ENCODE results near the gene FBXO34.
"Not testable (repeated sequence)": the region's sequence is repeated elsewhere in the genome, so short reads cannot be mapped to it uniquely, and the experiment has no call there.

FBXO34 gene

GRCh38 chr14:55303691-55304145, 32.5 kb downstream of the FBXO34 start:
- 100% methylated on average over 1 of the region's 2 CpGs for WGBS (ENCODE audit: extremely low coverage, insufficient coverage, low lambda C conversion rate)
- Histone ChIP-seq H3K36me3 (ENCODE audit: control insufficient read depth, insufficient read depth, low read length) (no peaks in the 10 kb centered on the region), H3K56ac (ENCODE audit: low read length) (no peak overlapping the region), H3K4me3 (ENCODE audit: low read length) (no peak overlapping the region), H3K4ac (ENCODE audit: low read depth, low read length) (no peak overlapping the region), H3K4me1 (ENCODE audit: control insufficient read depth, low read depth, low read length) (peaks cover 13% of the 10 kb centered on the region), H4K8ac (ENCODE audit: low read depth, low read length) (no peak overlapping the region), H3K4me2 (ENCODE audit: low read length) (no peak overlapping the region), H3K79me1 (ENCODE audit: low read length) (peaks cover 14% of the 10 kb centered on the region), H2BK5ac (ENCODE audit: low read length) (no peak overlapping the region), H2AK5ac (ENCODE audit: low read length) (no peak overlapping the region), H3K23ac (ENCODE audit: low read length) (no peak overlapping the region), H2BK15ac (replicated peaks; ENCODE audit: low read depth) (no peak overlapping the region), H2BK120ac (ENCODE audit: low read depth, low read length) (no peak overlapping the region), H3K27ac (ENCODE audit: low read depth, low read length) (no peak overlapping the region), H3K18ac (ENCODE audit: low read length) (no peak overlapping the region), H4K5ac (ENCODE audit: low read length) (no peak overlapping the region), H3K79me2 (ENCODE audit: control insufficient read depth, insufficient read depth, low read length) (peaks cover 19% of the 10 kb centered on the region), H3K27me3 (ENCODE audit: insufficient read depth, low read length, poor library complexity) (no peaks in the 10 kb centered on the region), H3K9ac (ENCODE audit: low read length) (no peak overlapping the region)
- DNase-seq: no peak

- Histone ChIP-seq H3K79me2 (ENCODE audit: control insufficient read depth, insufficient read depth, low read length) (peaks cover 16% of the 10 kb centered on the region), H3K4me1 (ENCODE audit: control insufficient read depth, low read depth, low read length) (peaks cover 12% of the 10 kb centered on the region), H3K56ac (ENCODE audit: low read length) (no peak overlapping the region), H3K4me3 (ENCODE audit: low read length) (no peak overlapping the region), H2AK5ac (ENCODE audit: low read length) (no peak overlapping the region), H3K79me1 (ENCODE audit: low read length) (peaks cover 10% of the 10 kb centered on the region), H4K8ac (ENCODE audit: low read depth, low read length) (no peak overlapping the region), H3K18ac (ENCODE audit: low read length) (no peak overlapping the region), H2BK120ac (ENCODE audit: low read depth, low read length) (no peak overlapping the region), H3K9ac (ENCODE audit: low read length) (no peak overlapping the region), H3K23ac (ENCODE audit: low read length) (no peak overlapping the region), H3K36me3 (ENCODE audit: control insufficient read depth, insufficient read depth, low read length) (no peaks in the 10 kb centered on the region), H3K4ac (ENCODE audit: low read depth, low read length) (no peak overlapping the region), H4K5ac (ENCODE audit: low read length) (no peak overlapping the region), H3K4me2 (ENCODE audit: low read length) (no peak overlapping the region), H3K27me3 (ENCODE audit: insufficient read depth, low read length, poor library complexity) (no peaks in the 10 kb centered on the region), H3K27ac (ENCODE audit: low read depth, low read length) (no peak overlapping the region), H2BK15ac (replicated peaks; ENCODE audit: low read depth) (no peak overlapping the region), H2BK5ac (ENCODE audit: low read length) (no peak overlapping the region)
- WGBS (ENCODE audit: extremely low coverage, insufficient coverage, low lambda C conversion rate): no CpG with 5 or more reads among the region's 5 CpGs
- DNase-seq: peak; percentile 48
Observed at GRCh38 chr14:55306938-55307589, 35.8 kb downstream of the FBXO34 start.

DNA sequence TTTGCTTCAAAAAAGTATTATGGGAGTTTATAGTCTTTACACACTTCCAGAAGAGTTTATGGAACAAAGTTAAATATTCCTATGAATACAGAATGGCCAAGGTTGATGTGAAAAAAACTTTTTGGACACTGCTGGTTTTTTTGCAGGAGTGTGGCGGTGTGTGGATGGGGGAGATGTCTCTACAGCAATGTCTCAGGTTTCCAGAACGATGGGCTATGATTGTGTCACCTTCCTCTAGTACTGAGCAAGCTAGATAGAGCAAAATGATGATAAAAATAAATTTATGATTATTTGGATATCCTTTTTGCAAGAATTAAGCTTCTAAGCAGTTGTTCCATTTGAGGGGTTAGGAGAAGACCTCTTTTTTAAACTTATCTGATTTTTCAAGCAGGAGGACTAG, 37.9 kb downstream of the FBXO34 start:
- WGBS (ENCODE audit: extremely low coverage, insufficient coverage, low lambda C conversion rate): no CpG with 5 or more reads among the region's 2 CpGs
- Histone ChIP-seq H3K27ac (ENCODE audit: low read depth, low read length) (no peak overlapping the region), H2BK5ac (ENCODE audit: low read length) (no peak overlapping the region)

GRCh38 chr14:55309761-55310365, 38.6 kb downstream of the FBXO34 start:
- H3K23ac ChIP-seq (ENCODE audit: low read length): no peak overlapping the region
- H2BK5ac ChIP-seq (ENCODE audit: low read length): no peak overlapping the region
- no peak overlapping the region for H3K56ac ChIP-seq (ENCODE audit: low read length)
- WGBS (ENCODE audit: extremely low coverage, insufficient coverage, low lambda C conversion rate): no CpG with 5 or more reads among the region's 1 CpG
- H3K79me2 ChIP-seq (ENCODE audit: control insufficient read depth, insufficient read depth, low read length): peaks cover 7% of the 10 kb centered on the region
- H4K8ac ChIP-seq (ENCODE audit: low read depth, low read length): no peak overlapping the region
- H3K27ac ChIP-seq (ENCODE audit: low read depth, low read length): no peak overlapping the region
- no peak overlapping the region for H3K4me2 ChIP-seq (ENCODE audit: low read length)
- H2BK15ac ChIP-seq (replicated peaks; ENCODE audit: low read depth): no peak overlapping the region
- H3K4me3 ChIP-seq (ENCODE audit: low read length): no peak overlapping the region
- H3K4me1 ChIP-seq (ENCODE audit: control insufficient read depth, low read depth, low read length): peaks cover 9% of the 10 kb centered on the region
- H4K5ac ChIP-seq (ENCODE audit: low read length): no peak overlapping the region
- DNase-seq: peak; percentile 59
- no peak overlapping the region for H3K9ac ChIP-seq (ENCODE audit: low read length)
- H2BK120ac ChIP-seq (ENCODE audit: low read depth, low read length): no peak overlapping the region
- H3K36me3 ChIP-seq (ENCODE audit: control insufficient read depth, insufficient read depth, low read length): no peaks in the 10 kb centered on the region
- no peaks in the 10 kb centered on the region for H3K27me3 ChIP-seq (ENCODE audit: insufficient read depth, low read length, poor library complexity)
- H3K18ac ChIP-seq (ENCODE audit: low read length): peak overlapping the region; percentile 28
- H3K79me1 ChIP-seq (ENCODE audit: low read length): peaks cover 8% of the 10 kb centered on the region
- H2AK5ac ChIP-seq (ENCODE audit: low read length): no peak overlapping the region
- H3K4ac ChIP-seq (ENCODE audit: low read depth, low read length): no peak overlapping the region

More for the DNA sequence above, 37.9 kb downstream of the FBXO34 start:
- Histone ChIP-seq H3K4me1 (ENCODE audit: control insufficient read depth, low read depth, low read length) (peaks cover 9% of the 10 kb centered on the region), H3K9ac (ENCODE audit: low read length) (no peak overlapping the region), H3K23ac (ENCODE audit: low read length) (no peak overlapping the region), H2BK15ac (replicated peaks; ENCODE audit: low read depth) (peak overlapping the region; percentile 12), H4K8ac (ENCODE audit: low read depth, low read length) (no peak overlapping the region), H4K5ac (ENCODE audit: low read length) (no peak overlapping the region), H3K79me2 (ENCODE audit: control insufficient read depth, insufficient read depth, low read length) (peaks cover 10% of the 10 kb centered on the region), H3K18ac (ENCODE audit: low read length) (no peak overlapping the region), H2AK5ac (ENCODE audit: low read length) (no peak overlapping the region), H3K79me1 (ENCODE audit: low read length) (peaks cover 10% of the 10 kb centered on the region), H3K56ac (ENCODE audit: low read length) (no peak overlapping the region), H3K4me3 (ENCODE audit: low read length) (no peak overlapping the region), H3K4me2 (ENCODE audit: low read length) (no peak overlapping the region), H3K27me3 (ENCODE audit: insufficient read depth, low read length, poor library complexity) (no peaks in the 10 kb centered on the region), H2BK120ac (ENCODE audit: low read depth, low read length) (no peak overlapping the region), H3K36me3 (ENCODE audit: control insufficient read depth, insufficient read depth, low read length) (no peaks in the 10 kb centered on the region), H3K4ac (ENCODE audit: low read depth, low read length) (no peak overlapping the region)
- no peak for DNase-seq

DNA sequence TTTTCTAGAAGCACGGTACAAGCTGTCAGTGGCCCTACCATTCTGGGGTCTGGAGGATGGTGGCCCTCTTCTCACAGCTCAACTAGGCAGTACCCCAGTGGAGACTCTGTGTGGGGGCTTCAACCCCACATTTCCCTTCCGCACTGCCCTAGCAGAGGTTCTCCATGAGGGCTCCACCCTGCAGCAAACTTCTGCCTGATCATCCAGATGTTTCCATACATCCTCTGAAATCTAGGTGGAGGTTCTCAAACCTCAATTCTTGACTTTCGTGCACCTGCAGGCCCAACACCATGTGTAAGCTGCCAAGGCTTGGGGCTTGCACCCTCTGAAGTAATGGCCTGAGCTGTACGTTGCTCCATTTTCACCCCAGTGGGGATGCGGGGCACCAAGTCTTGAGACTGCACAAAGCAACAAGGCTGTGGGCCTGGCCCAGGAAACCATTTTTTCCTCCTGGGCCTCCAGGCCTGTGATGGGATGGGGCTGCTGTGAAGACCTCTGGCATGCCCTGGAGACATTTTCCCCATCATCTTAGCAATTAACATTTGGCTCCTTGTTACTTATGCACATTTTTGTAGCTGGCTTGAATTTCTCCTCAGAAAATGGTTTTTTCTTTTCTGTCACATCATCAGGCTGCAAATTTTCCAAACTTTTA, 41.3 kb downstream of the FBXO34 start:
- H2BK120ac ChIP-seq (ENCODE audit: low read depth, low read length); H3K27ac ChIP-seq (ENCODE audit: low read depth, low read length); H3K56ac ChIP-seq (ENCODE audit: low read length); H2BK5ac ChIP-seq (ENCODE audit: low read length); H3K4me1 ChIP-seq (ENCODE audit: control insufficient read depth, low read depth, low read length); H4K5ac ChIP-seq (ENCODE audit: low read length); H3K36me3 ChIP-seq (ENCODE audit: control insufficient read depth, insufficient read depth, low read length); H4K8ac ChIP-seq (ENCODE audit: low read depth, low read length); H3K4me3 ChIP-seq (ENCODE audit: low read length); H3K79me2 ChIP-seq (ENCODE audit: control insufficient read depth, insufficient read depth, low read length); H3K9ac ChIP-seq (ENCODE audit: low read length); H3K4ac ChIP-seq (ENCODE audit: low read depth, low read length); H3K27me3 ChIP-seq (ENCODE audit: insufficient read depth, low read length, poor library complexity); H3K18ac ChIP-seq (ENCODE audit: low read length); H2AK5ac ChIP-seq (ENCODE audit: low read length); H3K4me2 ChIP-seq (ENCODE audit: low read length); H3K79me1 ChIP-seq (ENCODE audit: low read length); H3K23ac ChIP-seq (ENCODE audit: low read length); H2BK15ac ChIP-seq (replicated peaks; ENCODE audit: low read depth): not testable (repeated sequence)
- peak; percentile 42 for DNase-seq
- no CpG with 5 or more reads among the region's 5 CpGs for WGBS (ENCODE audit: extremely low coverage, insufficient coverage, low lambda C conversion rate)
